Fibroblast of villous mesenchyme (primary cell): ENCODE results near the gene CNIH2. TPM values are rescaled to one million over a fixed set of nuclear protein-coding genes. Genes with fewer than 3 reads are reported as not detected.
"Not testable (repeated sequence)": the region's sequence is repeated elsewhere in the genome, so short reads cannot be mapped to it uniquely, and the experiment has no call there.

Experiments
- DNase-seq: peaks from one replicate; pipeline ENCODE4 v3.0.0-alpha.2; 2010; ENCODE audit warnings: low read depth
- H3K4me3 ChIP-seq: 2 replicates; pipeline ENCODE4 v1.5.1; 2011; ENCODE audit warnings: low read depth, mild to moderate bottlenecking, low read length
- CTCF ChIP-seq: IDR thresholded peaks from 2 replicates; pipeline ENCODE4 v1.5.1; 2012; ENCODE audit warnings: low read depth, mild to moderate bottlenecking, low read length; ENCODE audit not compliant: insufficient read depth
- total RNA-seq: library from RNA; depleted of rRNA; stranded (reverse); fragments of >200 nt; gene quantifications from 2 replicates; pipeline ENCODE4 v1.2.3, GENCODE V29; 2012

Gene CNIH2
- total RNA-seq, 1 donor: 0.43 TPM

- peak; percentile 99 for DNase-seq
- no peak overlapping the region for H3K4me3 ChIP-seq
- TF ChIP-seq CTCF: no peak
Measured at GRCh38 chr11:66317723-66318599, 40.0 kb downstream of the CNIH2 start.

DNA sequence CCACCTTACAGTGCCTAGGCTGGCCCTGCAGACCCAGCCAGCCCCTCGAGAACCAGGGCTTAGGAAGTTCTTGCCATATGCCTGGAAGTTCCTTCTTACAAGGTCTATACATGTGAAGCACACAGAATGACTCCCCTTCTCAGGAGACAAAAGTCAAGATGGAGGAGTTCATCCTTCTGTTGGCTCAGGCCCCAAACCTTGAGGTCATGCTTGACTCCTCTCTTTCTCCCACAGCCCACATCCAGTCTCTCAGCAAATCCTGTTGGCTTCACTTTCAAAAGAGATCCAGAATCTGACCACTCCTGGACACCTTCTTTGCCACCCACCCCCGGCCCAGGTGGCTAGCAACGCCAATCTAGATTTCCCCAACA is 40.6 kb downstream of the CNIH2 start:
- no peak for DNase-seq
- TF ChIP-seq CTCF: no peak
- no peak overlapping the region for H3K4me3 ChIP-seq

DNA sequence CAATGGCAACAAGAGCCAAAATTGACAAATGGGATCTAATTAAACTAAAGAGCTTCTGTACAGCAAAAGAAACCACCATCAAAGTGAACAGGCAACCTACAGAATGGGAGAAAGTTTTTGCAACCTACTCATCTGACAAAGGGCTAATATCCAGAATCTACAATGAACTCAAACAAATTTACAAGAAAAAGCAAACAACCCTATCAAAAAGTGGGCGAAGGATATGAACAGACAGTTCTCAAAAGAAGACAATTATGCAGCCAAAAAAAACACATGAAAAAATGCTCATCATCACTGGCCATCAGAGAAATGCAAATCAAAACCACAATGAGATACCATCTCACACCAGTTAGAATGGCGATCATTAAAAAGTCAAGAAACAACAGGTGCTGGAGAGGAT is 42.3 kb downstream of the CNIH2 start:
- H3K4me3 ChIP-seq, DNase-seq: not testable (repeated sequence)

DNA sequence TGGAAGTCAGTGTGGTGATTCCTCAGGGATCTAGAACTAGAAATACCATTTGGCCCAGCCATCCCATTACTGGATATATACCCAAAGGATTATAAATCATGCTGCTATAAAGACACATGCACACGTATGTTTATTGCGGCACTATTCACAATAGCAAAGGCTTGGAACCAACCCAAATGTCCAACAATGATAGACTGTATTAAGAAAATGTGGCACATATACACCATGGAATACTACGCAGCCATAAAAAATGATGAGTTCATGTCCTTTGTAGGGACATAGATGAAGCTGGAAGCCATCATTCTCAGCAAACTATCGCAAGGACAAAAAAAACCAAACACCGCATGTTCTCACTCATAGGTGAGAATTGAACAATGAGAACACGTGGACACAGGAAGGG is 42.8 kb downstream of the CNIH2 start:
- H3K4me3 ChIP-seq, DNase-seq: not testable (repeated sequence)

GRCh38 chr11:66321606-66322005 is 43.6 kb downstream of the CNIH2 start:
- TF ChIP-seq CTCF: no peak
- no peak for DNase-seq
- no peak overlapping the region for H3K4me3 ChIP-seq

DNA sequence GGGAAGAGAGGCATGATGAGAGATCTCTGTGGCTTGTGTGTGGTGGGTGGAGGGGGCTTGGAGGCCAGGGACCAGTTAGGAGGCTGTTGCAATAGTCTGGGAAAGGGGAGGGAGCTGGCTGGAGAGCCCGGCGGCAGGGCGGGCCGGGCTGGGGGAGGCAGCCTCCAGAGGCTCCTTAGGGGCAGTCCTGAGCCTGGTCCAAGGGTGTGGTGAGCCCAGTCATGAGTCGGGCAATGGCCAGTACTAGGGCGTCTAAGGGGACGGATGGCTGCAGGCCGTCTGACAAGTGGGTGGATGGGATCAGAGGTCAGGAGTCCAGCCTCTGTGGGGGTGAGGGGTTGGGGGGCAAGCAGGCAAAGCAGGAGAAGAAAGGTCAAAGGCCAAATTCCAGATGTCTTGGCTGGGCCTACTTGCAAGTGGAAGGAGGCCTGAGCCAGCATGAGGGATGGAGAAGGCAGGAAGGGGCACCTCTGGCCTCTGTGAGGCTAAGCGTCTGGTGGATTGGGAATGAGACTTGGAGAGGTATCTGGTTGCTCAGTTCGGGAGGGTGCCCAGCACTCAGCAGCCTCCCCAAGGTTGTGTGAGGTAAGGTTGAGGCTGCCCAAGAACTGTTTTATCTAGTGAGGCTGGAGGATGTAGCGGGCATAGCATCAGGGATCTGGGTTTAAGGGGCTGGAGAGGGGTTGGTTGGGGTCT is 44.9 kb downstream of the CNIH2 start:
- TF ChIP-seq CTCF: no peak
- DNase-seq: peak; percentile 81
- no peak overlapping the region for H3K4me3 ChIP-seq

GRCh38 chr11:66323684-66324083 is 45.7 kb downstream of the CNIH2 start:
- TF ChIP-seq CTCF: no peak

More at GRCh38 chr11:66323684-66324083, 45.7 kb downstream of the CNIH2 start:
- DNase-seq: no peak
- H3K4me3 ChIP-seq: no peak overlapping the region
